ENCODE results near the gene TMEM184C.
A peak's percentile ranks its signal among the peaks of the same experiment; 100 is the strongest.

The TMEM184C gene

GRCh38 chr4:147651563-147651962 lies 34.4 kb downstream of the TMEM184C start:
- H3K27me3 ChIP-seq, result no peaks in the 10 kb centered on the region
- TF ChIP-seq Cebpa-rat (IDR thresholded peaks at IDR 0.05), result no peak
- no peak overlapping the region for H3K27ac ChIP-seq
- peaks cover 53 to 88% (median 75%) of the 10 kb centered on the region in 11 experiments for H3K36me3 ChIP-seq
- no peaks in the 10 kb centered on the region for H3K4me1 ChIP-seq
- no peak overlapping the region for H3K9ac ChIP-seq
- peaks cover 0 to 6% (median 0%) of the 10 kb centered on the region in 11 experiments; a peak in 2 of 22 replicates for H4K20me1 ChIP-seq
- no peak overlapping the region for H3K4me2 ChIP-seq
- peaks cover 0 to 11% (median 3%) of the 10 kb centered on the region in 11 experiments; a peak in 8 of 22 replicates for H3K9me3 ChIP-seq (replicated peaks in 1 of 11)
- H3K4me3 ChIP-seq, result no peak overlapping the region

GRCh38 chr4:147655639-147656038 lies 38.4 kb downstream of the TMEM184C start:
- no peak overlapping the region for H3K4me2 ChIP-seq

GRCh38 chr4:147658501-147658900 lies 41.3 kb downstream of the TMEM184C start:
- H3K9me3 ChIP-seq (replicated peaks in 1 of 11), result no peaks in the 10 kb centered on the region
- no peak overlapping the region for H3K4me3 ChIP-seq
- H4K20me1 ChIP-seq, result no peaks in the 10 kb centered on the region
- no peaks in the 10 kb centered on the region for H3K4me1 ChIP-seq
- H3K9ac ChIP-seq, result no peak overlapping the region
- H3K36me3 ChIP-seq, result peaks cover 70 to 98% (median 87%) of the 10 kb centered on the region in 11 experiments
- no peak overlapping the region for H3K4me2 ChIP-seq
- TF ChIP-seq Cebpa-rat (IDR thresholded peaks at IDR 0.05), result no peak
- H3K27me3 ChIP-seq, result no peaks in the 10 kb centered on the region
- H3K27ac ChIP-seq, result no peak overlapping the region

More at GRCh38 chr4:147655639-147656038, 38.4 kb downstream of the TMEM184C start:
- Histone ChIP-seq H3K9me3 (replicated peaks in 1 of 11) (no peaks in the 10 kb centered on the region), H3K9ac (no peak overlapping the region), H3K4me3 (no peak overlapping the region), H4K20me1 (0 out of 22 replicates have a peak, but pooled peaks cover 0 to 3% (median 0%) of the 10 kb centered on the region in 11 experiments), H3K27me3 (no peaks in the 10 kb centered on the region), H3K27ac (no peak overlapping the region), H3K4me1 (no peaks in the 10 kb centered on the region), H3K36me3 (peaks cover 70 to 90% (median 83%) of the 10 kb centered on the region in 11 experiments)
- TF ChIP-seq Cebpa-rat (IDR thresholded peaks at IDR 0.05), result no peak

GRCh38 chr4:147674073-147674472 lies 56.9 kb downstream of the TMEM184C start:
- H4K20me1 ChIP-seq, result peaks cover 0 to 14% (median 0%) of the 10 kb centered on the region in 11 experiments; a peak in 6 of 22 replicates
- no peak overlapping the region for H3K27ac ChIP-seq
- H3K9ac ChIP-seq, result no peak overlapping the region
- no peaks in the 10 kb centered on the region for H3K9me3 ChIP-seq (replicated peaks in 1 of 11)
- no peak overlapping the region for H3K4me2 ChIP-seq
- H3K36me3 ChIP-seq, result peaks cover 27 to 74% (median 51%) of the 10 kb centered on the region in 11 experiments
- no peak for TF ChIP-seq Cebpa-rat (IDR thresholded peaks at IDR 0.05)
- no peak overlapping the region for H3K4me3 ChIP-seq
- no peaks in the 10 kb centered on the region for H3K27me3 ChIP-seq
- no peaks in the 10 kb centered on the region for H3K4me1 ChIP-seq

- Histone ChIP-seq H3K36me3 (peaks cover 27 to 74% (median 51%) of the 10 kb centered on the region in 11 experiments), H3K4me1 (no peaks in the 10 kb centered on the region), H3K4me2 (no peak overlapping the region), H3K27ac (no peak overlapping the region), H3K9ac (no peak overlapping the region), H3K4me3 (no peak overlapping the region), H3K9me3 (replicated peaks in 1 of 11) (no peaks in the 10 kb centered on the region), H4K20me1 (peaks cover 0 to 15% (median 0%) of the 10 kb centered on the region in 11 experiments; a peak in 7 of 22 replicates), H3K27me3 (no peaks in the 10 kb centered on the region)
- no peak for TF ChIP-seq Cebpa-rat (IDR thresholded peaks at IDR 0.05)
These were observed 57.3 kb downstream of the TMEM184C start for GRCh38 chr4:147674496-147674895.

GRCh38 chr4:147678106-147678505 lies 60.9 kb downstream of the TMEM184C start:
- Histone ChIP-seq H3K9ac (no peak overlapping the region), H4K20me1 (peaks cover 0 to 27% (median 3%) of the 10 kb centered on the region in 11 experiments; a peak in 8 of 22 replicates), H3K9me3 (replicated peaks in 1 of 11) (no peaks in the 10 kb centered on the region), H3K27ac (no peak overlapping the region), H3K4me2 (no peak overlapping the region), H3K36me3 (peaks cover 21 to 51% (median 34%) of the 10 kb centered on the region in 11 experiments), H3K4me1 (peaks cover 6 to 13% (median 10%) of the 10 kb centered on the region in 10 experiments; a peak in 15 of 20 replicates), H3K27me3 (no peaks in the 10 kb centered on the region), H3K4me3 (no peak overlapping the region)
- no peak for TF ChIP-seq Cebpa-rat (IDR thresholded peaks at IDR 0.05)

GRCh38 chr4:147678796-147679549 lies 61.8 kb downstream of the TMEM184C start:
- Histone ChIP-seq H3K36me3 (peaks cover 20 to 44% (median 28%) of the 10 kb centered on the region in 11 experiments), H3K4me2 (no peak overlapping the region), H3K4me3 (no peak overlapping the region), H4K20me1 (peaks cover 0 to 26% (median 3%) of the 10 kb centered on the region in 11 experiments; a peak in 8 of 22 replicates), H3K4me1 (peaks cover 6 to 14% (median 10%) of the 10 kb centered on the region in 10 experiments; a peak in 15 of 20 replicates), H3K9me3 (replicated peaks in 1 of 11) (no peaks in the 10 kb centered on the region), H3K27me3 (no peaks in the 10 kb centered on the region), H3K27ac (no peak overlapping the region), H3K9ac (no peak overlapping the region)
- TF ChIP-seq Cebpa-rat (IDR thresholded peaks at IDR 0.05), result no peak

GRCh38 chr4:147682755-147683154 lies 65.6 kb downstream of the TMEM184C start:
- Histone ChIP-seq H3K27ac (peak overlapping the region in 3 of 11 experiments; percentile 79 to 91 (median 89); a peak in 5 of 22 replicates), H3K4me3 (peak overlapping the region; percentile 58 to 91 (median 80)), H3K9me3 (replicated peaks in 1 of 11) (no peaks in the 10 kb centered on the region), H4K20me1 (peaks cover 0 to 26% (median 3%) of the 10 kb centered on the region in 11 experiments; a peak in 7 of 22 replicates), H3K4me2 (peak overlapping the region; percentile 67 to 94 (median 83)), H3K27me3 (no peaks in the 10 kb centered on the region), H3K4me1 (peaks cover 13 to 20% (median 18%) of the 10 kb centered on the region in 10 experiments), H3K9ac (peak overlapping the region; percentile 83 to 94 (median 88); a peak in 20 of 22 replicates), H3K36me3 (peaks cover 16 to 28% (median 21%) of the 10 kb centered on the region in 11 experiments)
- no peak for TF ChIP-seq Cebpa-rat (IDR thresholded peaks at IDR 0.05)

GRCh38 chr4:147683188-147683591 lies 66.0 kb downstream of the TMEM184C start:
- Histone ChIP-seq H3K4me3 (peak overlapping the region; percentile 58 to 91 (median 80)), H3K36me3 (peaks cover 12 to 24% (median 18%) of the 10 kb centered on the region in 11 experiments), H3K27ac (peak overlapping the region; percentile 69 to 93 (median 85); a peak in 21 of 22 replicates), H4K20me1 (peaks cover 0 to 26% (median 3%) of the 10 kb centered on the region in 11 experiments; a peak in 7 of 22 replicates), H3K27me3 (no peaks in the 10 kb centered on the region), H3K4me1 (peaks cover 13 to 20% (median 18%) of the 10 kb centered on the region in 10 experiments), H3K9me3 (replicated peaks in 1 of 11) (no peaks in the 10 kb centered on the region), H3K9ac (peak overlapping the region; percentile 83 to 94 (median 88)), H3K4me2 (peak overlapping the region; percentile 67 to 94 (median 83))
- no peak for TF ChIP-seq Cebpa-rat (IDR thresholded peaks at IDR 0.05)
